ENCODE data around the gene CRAMP1.

The CRAMP1 gene

GRCh38 chr16:1645914-1646525 is 33.9 kb downstream of the CRAMP1 start:
- peak in 34 of 42 donors; percentile 2 to 77 (median 42) for DNase-seq
- intact Hi-C loops (cut with DNase I), result no loop called here

- no peak for DNase-seq
- intact Hi-C loops (cut with DNase I), result no loop called here
Measured at GRCh38 chr16:1647856-1648255, 35.7 kb downstream of the CRAMP1 start.

- DNase-seq, result peak in 32 of 42 donors; percentile 14 to 78 (median 42)
- intact Hi-C loops (cut with DNase I), result no loop called here
Measured at GRCh38 chr16:1650131-1650530, 38.0 kb downstream of the CRAMP1 start.

GRCh38 chr16:1651094-1651973 is 39.2 kb downstream of the CRAMP1 start:
- intact Hi-C loops (cut with DNase I), result no loop called here
- no peak for DNase-seq

- no peak for DNase-seq
- intact Hi-C loops (cut with DNase I), result no loop called here
Measured at GRCh38 chr16:1651974-1652312, 39.8 kb downstream of the CRAMP1 start.

- intact Hi-C loops (cut with DNase I), result no loop called here
- no peak for DNase-seq
Measured at GRCh38 chr16:1653023-1653422, 40.9 kb downstream of the CRAMP1 start.

GRCh38 chr16:1654505-1655268 is 42.5 kb downstream of the CRAMP1 start:
- intact Hi-C loops (cut with DNase I), result no loop called here
- DNase-seq, result no peak

GRCh38 chr16:1655269-1655807 is 43.2 kb downstream of the CRAMP1 start:
- DNase-seq, result no peak
- intact Hi-C loops (cut with DNase I), result no loop called here

GRCh38 chr16:1655909-1656807 is 44.0 kb downstream of the CRAMP1 start:
- DNase-seq, result no peak
- intact Hi-C loops (cut with DNase I), result no loop called here

GRCh38 chr16:1656808-1657617 is 44.9 kb downstream of the CRAMP1 start:
- intact Hi-C loops (cut with DNase I), result no loop called here
- DNase-seq, result no peak

- peak in 14 of 42 donors; percentile 16 to 53 (median 28) for DNase-seq
- intact Hi-C loops (cut with DNase I), result no loop called here
Measured at GRCh38 chr16:1657841-1658240, 45.7 kb downstream of the CRAMP1 start.

- DNase-seq, result peak in 28 of 42 donors; percentile 13 to 78 (median 44)
- intact Hi-C loops (cut with DNase I), result no loop called here
Measured at GRCh38 chr16:1659031-1659430, 46.9 kb downstream of the CRAMP1 start.

- intact Hi-C loops (cut with DNase I), result no loop called here
- DNase-seq, result no peak
Measured at GRCh38 chr16:1661826-1662225, 49.7 kb downstream of the CRAMP1 start.

- no peak for DNase-seq
- intact Hi-C loops (cut with DNase I), result no loop called here
Measured at GRCh38 chr16:1662543-1662942, 50.4 kb downstream of the CRAMP1 start.

GRCh38 chr16:1665829-1666228 is 53.7 kb downstream of the CRAMP1 start:
- DNase-seq, result no peak
- intact Hi-C loops (cut with DNase I), result no loop called here

- no peak for DNase-seq
- intact Hi-C loops (cut with DNase I), result no loop called here
Measured at GRCh38 chr16:1666316-1666715, 54.2 kb downstream of the CRAMP1 start.

GRCh38 chr16:1667271-1667670 is 55.1 kb downstream of the CRAMP1 start:
- no peak for DNase-seq
- intact Hi-C loops (cut with DNase I), result no loop called here

- DNase-seq, result no peak
- intact Hi-C loops (cut with DNase I), result no loop called here
Measured at GRCh38 chr16:1667916-1668315, 55.8 kb downstream of the CRAMP1 start.

Data from head of caudate nucleus (tissue), 42 donors.